ENCODE results near the gene PSMC3. TPM values are rescaled to one million over a fixed set of nuclear protein-coding genes. Genes with fewer than 3 reads are reported as not detected.
A peak's percentile ranks its signal among the peaks of the same experiment; 100 is the strongest.

Gene PSMC3
- total RNA-seq, 1 experiment from 2014 or later = 179 TPM

DNA sequence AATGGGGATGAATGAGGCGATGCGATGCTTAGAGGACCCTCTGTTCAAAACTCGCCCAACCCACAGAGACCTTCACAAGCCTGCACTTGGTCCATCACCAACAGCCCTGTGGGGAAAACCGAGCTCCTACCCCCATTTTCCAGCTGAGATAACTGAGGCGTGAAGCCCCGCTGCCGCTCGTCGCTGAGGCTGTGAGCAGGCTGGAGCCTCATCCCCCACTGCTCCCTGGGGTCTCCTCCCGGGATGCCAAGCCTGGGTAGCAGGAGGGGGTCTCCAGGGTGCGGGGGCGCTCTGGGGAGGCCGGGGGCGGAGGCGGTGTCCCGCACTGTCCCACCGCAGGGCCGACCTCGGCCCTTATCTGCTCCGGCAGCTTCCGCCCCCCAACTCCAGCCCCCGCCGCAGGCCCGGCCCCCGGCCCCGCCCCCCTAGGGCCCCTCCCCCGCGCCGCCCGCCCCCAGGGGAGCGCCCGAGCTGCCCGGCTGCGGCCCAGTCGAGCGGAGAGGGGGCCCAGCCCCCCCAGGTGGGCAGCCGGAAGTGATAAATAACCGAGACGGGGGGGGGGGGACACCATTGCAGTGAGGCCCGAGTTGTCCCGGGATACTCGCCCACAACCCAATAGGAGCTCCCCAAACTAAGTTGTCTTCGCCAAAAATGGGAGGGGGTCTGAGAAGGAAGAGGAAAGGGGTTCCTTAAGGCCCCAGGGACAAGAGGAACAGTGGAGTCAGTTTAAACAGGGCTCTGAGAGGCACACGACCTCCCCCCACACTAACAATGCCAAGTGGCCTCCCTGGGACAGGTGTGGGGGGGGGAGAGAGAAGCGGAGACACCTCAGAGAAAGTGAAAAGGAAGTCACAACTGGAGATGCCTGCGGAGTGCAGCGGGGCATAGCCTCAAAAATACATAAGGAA is 26.1 kb downstream of the PSMC3 start:
- H2BK20ac ChIP-seq (ENCODE audit: low read depth, low read length, poor library complexity, severe bottlenecking) = no peak overlapping the region
- no peak overlapping the region for H2BK12ac ChIP-seq (ENCODE audit: insufficient read length, low read depth, low read length)
- H3K4me2 ChIP-seq (ENCODE audit: insufficient read depth, insufficient read length, low read length) = peak overlapping the region; percentile 67
- H3K18ac ChIP-seq (ENCODE audit: insufficient read length, low read depth, low read length) = peak overlapping the region; percentile 56
- no peak overlapping the region for H3K23ac ChIP-seq (ENCODE audit: insufficient read length, low read depth, low read length)
- peaks cover 27 to 36% of the 10 kb centered on the region in 2 experiments for H3K4me1 Mint-ChIP-seq
- no peaks in the 10 kb centered on the region for H3K9me3 ChIP-seq (ENCODE audit: control insufficient read depth, low read depth, low read length)
- peaks cover 3% of the 10 kb centered on the region for H3K4me1 ChIP-seq (ENCODE audit: insufficient read depth, low read length)
- no peaks in the 10 kb centered on the region for H3K27me3 ChIP-seq (ENCODE audit: insufficient read depth, low read length)
- H3K4me3 Mint-ChIP-seq = peak overlapping the region; percentile 72 to 83
- peak overlapping the region; percentile 95 to 99 (median 96) for H3K27ac Mint-ChIP-seq
- no peak overlapping the region for H2BK15ac ChIP-seq (ENCODE audit: low read depth, low read length)
- no peak overlapping the region for H4K5ac ChIP-seq (ENCODE audit: insufficient read length, low read depth, low read length)
- DNase-seq = peak; percentile 72
- H3K36me3 Mint-ChIP-seq (ENCODE audit: insufficient read depth in 1 of 3, low read depth in 3 of 3) = no peaks in the 10 kb centered on the region
- H3K9me3 Mint-ChIP-seq = no peaks in the 10 kb centered on the region
- TF ChIP-seq, protein P1, sequence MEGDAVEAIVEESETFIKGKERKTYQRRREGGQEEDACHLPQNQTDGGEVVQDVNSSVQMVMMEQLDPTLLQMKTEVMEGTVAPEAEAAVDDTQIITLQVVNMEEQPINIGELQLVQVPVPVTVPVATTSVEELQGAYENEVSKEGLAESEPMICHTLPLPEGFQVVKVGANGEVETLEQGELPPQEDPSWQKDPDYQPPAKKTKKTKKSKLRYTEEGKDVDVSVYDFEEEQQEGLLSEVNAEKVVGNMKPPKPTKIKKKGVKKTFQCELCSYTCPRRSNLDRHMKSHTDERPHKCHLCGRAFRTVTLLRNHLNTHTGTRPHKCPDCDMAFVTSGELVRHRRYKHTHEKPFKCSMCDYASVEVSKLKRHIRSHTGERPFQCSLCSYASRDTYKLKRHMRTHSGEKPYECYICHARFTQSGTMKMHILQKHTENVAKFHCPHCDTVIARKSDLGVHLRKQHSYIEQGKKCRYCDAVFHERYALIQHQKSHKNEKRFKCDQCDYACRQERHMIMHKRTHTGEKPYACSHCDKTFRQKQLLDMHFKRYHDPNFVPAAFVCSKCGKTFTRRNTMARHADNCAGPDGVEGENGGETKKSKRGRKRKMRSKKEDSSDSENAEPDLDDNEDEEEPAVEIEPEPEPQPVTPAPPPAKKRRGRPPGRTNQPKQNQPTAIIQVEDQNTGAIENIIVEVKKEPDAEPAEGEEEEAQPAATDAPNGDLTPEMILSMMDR (conservative IDR thresholded peaks at IDR 0.05) = no peak
- no peaks in the 10 kb centered on the region for H3K79me2 ChIP-seq (ENCODE audit: insufficient read depth, low read length)
- H3K9ac ChIP-seq (ENCODE audit: extremely low read depth, insufficient read length, low read length) = peak overlapping the region; percentile 10
- H2BK5ac ChIP-seq (ENCODE audit: insufficient read length, low read length) = no peak overlapping the region
- no peak overlapping the region for H2BK120ac ChIP-seq (ENCODE audit: low read depth, low read length, poor library complexity, severe bottlenecking)
- peak overlapping the region; percentile 3 for H3K27ac ChIP-seq (ENCODE audit: insufficient read length, low read depth, low read length)
- H3K56ac ChIP-seq (ENCODE audit: insufficient read length, low read depth, low read length) = no peak overlapping the region
- H2AK5ac ChIP-seq (ENCODE audit: insufficient read length, low read length) = no peak overlapping the region
- no peak overlapping the region for H4K8ac ChIP-seq (replicated peaks; ENCODE audit: insufficient read length, low read depth, low read length)
- no CpG with 5 or more reads among the region's 47 CpGs for WGBS (ENCODE audit: extremely low coverage, insufficient read length, low lambda C conversion rate)
- H2AFZ ChIP-seq (ENCODE audit: low read length) = no peak overlapping the region
- H3K4ac ChIP-seq (ENCODE audit: low read depth, low read length) = no peak overlapping the region
- H3K14ac ChIP-seq (ENCODE audit: insufficient read depth, low read length) = peak overlapping the region; percentile 57; the same call in 1 of the 2 replicates
- no peaks in the 10 kb centered on the region; the same call in 1 of the 2 replicates for H3K27me3 Mint-ChIP-seq (ENCODE audit: low read depth)
- H3K23me2 ChIP-seq (ENCODE audit: insufficient read length, low read depth, low read length, poor library complexity, severe bottlenecking) = peaks cover 4% of the 10 kb centered on the region
- no peaks in the 10 kb centered on the region for H4K20me1 ChIP-seq (ENCODE audit: control insufficient read depth, insufficient read depth, insufficient read length)
- no peak overlapping the region for H3T11ph ChIP-seq (ENCODE audit: low read length)
- H3K79me1 ChIP-seq (ENCODE audit: insufficient read depth, low read depth, low read length, poor library complexity, severe bottlenecking) = no peaks in the 10 kb centered on the region
- H4K91ac ChIP-seq (ENCODE audit: insufficient read length, low read depth, low read length) = no peak overlapping the region
